SK-N-SH treated with all-trans-retinoic acid at 6 μM for 48 hours (cell line): ENCODE data around the gene DENND1A.

Experiments
- PPARA ChIP-seq: fragments of 250-450 bp; sonication (Bioruptor Pico); IDR thresholded peaks from 2 replicates; pipeline ENCODE4 v1.5.0; 2020; ENCODE audit warnings: mild to moderate bottlenecking, borderline replicate concordance
- RARB ChIP-seq: fragments of 250-450 bp; sonication (Bioruptor Pico); IDR thresholded peaks from 2 replicates; pipeline ENCODE4 v1.8.0; 2021; ENCODE audit warnings: mild to moderate bottlenecking, moderate library complexity
- TCF4 ChIP-seq: fragments of 250-450 bp; sonication (Bioruptor Pico); IDR thresholded peaks from 2 replicates; pipeline ENCODE4 v1.8.0; 2021; ENCODE audit warnings: mild to moderate bottlenecking, moderate library complexity, borderline replicate concordance
- ZFP3 ChIP-seq: fragments of 250-450 bp; sonication (Bioruptor Pico); IDR thresholded peaks from 2 replicates; pipeline ENCODE4 v1.5.0; 2020; ENCODE audit warnings: mild to moderate bottlenecking, moderate library complexity
- TF ChIP-seq, protein P1 (sequence below): fragments of 250-450 bp; sonication (Bioruptor Pico); IDR thresholded peaks from 2 replicates; pipeline ENCODE4 v1.8.0; 2021; ENCODE audit warnings: low read depth, mild to moderate bottlenecking, moderate library complexity, borderline replicate concordance

DNA sequence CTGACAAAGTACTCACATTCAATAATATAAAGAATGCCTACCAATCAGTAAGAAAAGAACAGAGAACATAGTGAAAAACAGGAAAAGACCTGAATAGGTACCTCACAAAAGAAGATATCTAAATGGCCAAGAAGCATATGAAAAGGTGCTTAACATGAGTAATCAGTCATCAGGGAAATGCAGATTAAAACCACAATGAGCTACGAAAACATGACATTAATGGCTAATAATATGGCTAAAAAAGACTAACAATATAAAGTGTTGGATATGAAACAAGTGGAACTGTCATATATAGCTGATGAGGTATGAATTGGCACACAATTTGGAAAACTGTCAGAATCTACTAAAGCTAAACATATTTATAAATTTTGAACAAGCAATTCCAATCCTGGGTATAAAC, 18.9 kb downstream of the DENND1A start:
- TF ChIP-seq, protein P1, sequence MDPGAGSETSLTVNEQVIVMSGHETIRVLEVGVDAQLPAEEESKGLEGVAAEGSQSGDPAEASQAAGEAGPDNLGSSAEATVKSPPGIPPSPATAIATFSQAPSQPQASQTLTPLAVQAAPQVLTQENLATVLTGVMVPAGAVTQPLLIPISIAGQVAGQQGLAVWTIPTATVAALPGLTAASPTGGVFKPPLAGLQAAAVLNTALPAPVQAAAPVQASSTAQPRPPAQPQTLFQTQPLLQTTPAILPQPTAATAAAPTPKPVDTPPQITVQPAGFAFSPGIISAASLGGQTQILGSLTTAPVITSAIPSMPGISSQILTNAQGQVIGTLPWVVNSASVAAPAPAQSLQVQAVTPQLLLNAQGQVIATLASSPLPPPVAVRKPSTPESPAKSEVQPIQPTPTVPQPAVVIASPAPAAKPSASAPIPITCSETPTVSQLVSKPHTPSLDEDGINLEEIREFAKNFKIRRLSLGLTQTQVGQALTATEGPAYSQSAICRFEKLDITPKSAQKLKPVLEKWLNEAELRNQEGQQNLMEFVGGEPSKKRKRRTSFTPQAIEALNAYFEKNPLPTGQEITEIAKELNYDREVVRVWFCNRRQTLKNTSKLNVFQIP (CRISPR knock-in tag) = no peak
- TF ChIP-seq RARB (no peak), TCF4 (no peak), ZFP3 (CRISPR knock-in tag) (no peak), PPARA (CRISPR knock-in tag) (no peak)
